Astrocyte of the hippocampus (primary cell): ENCODE results near the gene CAPRIN2.

Experiments used
- DNase-seq: peaks from one replicate; pipeline ENCODE4 v3.0.0; 2011; ENCODE audit warnings: low read depth, low spot score

Gene CAPRIN2

GRCh38 chr12:30701056-30701455, 53.7 kb downstream of the CAPRIN2 start:
- no peak for DNase-seq

GRCh38 chr12:30700216-30700900, 54.4 kb downstream of the CAPRIN2 start:
- no peak for DNase-seq

GRCh38 chr12:30698346-30698745, 56.4 kb downstream of the CAPRIN2 start:
- no peak for DNase-seq

GRCh38 chr12:30696943-30697342, 57.8 kb downstream of the CAPRIN2 start:
- DNase-seq, result no peak

- no peak for DNase-seq
Measured at GRCh38 chr12:30696486-30696885, 58.3 kb downstream of the CAPRIN2 start.

GRCh38 chr12:30696103-30696408, 58.7 kb downstream of the CAPRIN2 start:
- no peak for DNase-seq

- peak; percentile 96 for DNase-seq
Measured at GRCh38 chr12:30695199-30696102, 59.3 kb downstream of the CAPRIN2 start, which contains the start of gene IPO8. IPO8 (minus strand) TSS chr12:30695869; CDS start chr12:30695647, 222 bp downstream.

- DNase-seq, result peak; percentile 78
Measured at GRCh38 chr12:30694412-30695198, 60.1 kb downstream of the CAPRIN2 start.

GRCh38 chr12:30692470-30692869, 62.3 kb downstream of the CAPRIN2 start:
- DNase-seq, result no peak

- DNase-seq, result peak; percentile 46
Measured at GRCh38 chr12:30691122-30691879, 63.5 kb downstream of the CAPRIN2 start.

GRCh38 chr12:30687265-30687986, 67.3 kb downstream of the CAPRIN2 start:
- peak; percentile 14 for DNase-seq

GRCh38 chr12:30679241-30679640, 75.5 kb downstream of the CAPRIN2 start:
- no peak for DNase-seq

GRCh38 chr12:30678221-30678620, 76.5 kb downstream of the CAPRIN2 start:
- no peak for DNase-seq

- DNase-seq, result no peak
Measured at GRCh38 chr12:30661210-30661609, 93.5 kb downstream of the CAPRIN2 start.
